HG02981 (cell line): ENCODE data around the gene SDHD.

Experiments used
- ATAC-seq: cut with Tn5 transposase; IDR thresholded peaks from one replicate; pipeline ENCODE4 v1.9.1; 2021; ENCODE audit warnings: mild to moderate bottlenecking, moderate library complexity; ENCODE audit not compliant: unreplicated experiment

The SDHD gene

GRCh38 chr11:112100462-112100861, 13.8 kb downstream of the SDHD start:
- no peak for ATAC-seq

- ATAC-seq = no peak
Measured at GRCh38 chr11:112103446-112103845, 16.8 kb downstream of the SDHD start.

- ATAC-seq = no peak
Measured at GRCh38 chr11:112106070-112106469, 19.4 kb downstream of the SDHD start.

DNA sequence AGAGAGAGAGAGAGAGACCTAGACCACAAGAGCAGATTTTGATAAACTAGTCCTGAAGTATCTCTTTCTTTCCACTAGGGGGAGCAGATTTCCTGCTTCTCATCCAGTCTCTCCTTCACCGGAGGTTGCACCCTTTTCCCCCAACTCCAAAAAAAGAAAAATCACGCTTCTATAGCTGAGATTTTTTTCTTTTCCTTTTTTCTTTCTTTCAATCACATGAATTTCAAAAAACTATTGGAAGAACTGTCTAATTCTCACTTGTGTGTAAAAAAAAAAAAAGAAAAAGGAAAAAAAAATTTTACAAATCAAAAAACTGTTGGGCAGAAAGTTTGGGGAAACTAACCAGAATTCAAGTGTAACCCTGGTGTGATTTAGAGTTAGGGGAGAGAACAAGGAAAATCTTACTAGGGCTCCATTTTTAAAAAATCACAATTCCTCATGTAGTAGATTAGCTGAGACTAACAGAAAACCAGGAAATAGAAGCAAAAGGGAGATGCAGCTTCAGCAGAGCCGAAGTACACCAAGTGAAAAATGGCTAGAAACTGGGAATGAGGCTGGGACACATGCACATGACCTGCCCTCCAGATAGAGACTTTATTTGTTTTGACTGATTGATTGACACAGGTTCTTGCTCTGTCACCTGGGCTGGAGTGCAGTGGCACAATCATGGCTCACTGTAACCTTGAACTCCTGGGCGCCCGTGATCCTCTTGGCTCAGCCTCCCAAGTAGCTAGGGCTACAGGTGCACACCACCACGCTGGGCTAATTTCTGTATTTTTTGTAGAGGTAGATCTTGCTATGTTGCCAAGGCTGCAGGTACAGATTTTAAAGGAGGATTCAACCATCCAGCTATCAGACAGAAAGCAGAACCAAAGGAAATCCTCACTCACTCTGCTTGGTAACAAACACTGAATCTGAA, 27.1 kb downstream of the SDHD start:
- no peak for ATAC-seq

DNA sequence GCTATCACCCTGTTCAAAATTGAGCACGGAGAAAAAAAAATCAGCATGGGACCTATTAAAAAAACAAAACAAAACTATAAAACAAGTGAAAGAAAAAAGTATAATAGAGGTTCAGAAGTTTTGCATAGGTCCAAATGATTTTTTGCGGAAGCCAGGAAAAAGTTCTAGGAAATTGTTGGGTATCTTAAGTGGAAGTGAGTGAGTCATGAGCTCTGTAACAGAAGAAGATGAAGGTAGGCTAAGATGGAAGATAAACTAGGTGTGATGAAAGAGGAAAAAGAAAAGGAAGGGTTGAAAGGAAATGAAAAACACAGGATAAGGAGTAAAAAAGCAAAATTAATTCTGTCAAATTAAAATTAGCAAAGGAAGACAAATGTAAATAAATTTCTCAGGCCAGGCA, 27.8 kb downstream of the SDHD start:
- no peak for ATAC-seq

DNA sequence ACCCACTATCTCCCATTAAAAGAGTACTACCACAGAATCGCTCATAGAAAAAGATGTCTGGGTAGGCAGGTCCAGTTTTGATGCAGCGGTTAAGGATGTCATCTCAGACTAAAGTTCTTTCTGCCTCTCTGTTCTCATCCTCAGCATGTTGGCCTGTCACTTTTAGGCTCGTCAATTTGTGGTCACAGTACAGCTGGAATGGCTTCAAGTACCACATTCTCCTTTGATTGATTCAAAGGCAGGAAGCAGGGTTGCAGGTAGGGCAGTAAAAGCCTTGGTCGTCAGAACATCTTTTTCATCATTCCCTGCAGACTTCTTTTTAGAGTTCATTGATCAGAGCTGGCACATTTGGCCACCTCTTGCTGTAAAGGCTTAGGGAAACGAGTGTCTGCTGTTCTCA, 28.7 kb downstream of the SDHD start:
- ATAC-seq = no peak

DNA sequence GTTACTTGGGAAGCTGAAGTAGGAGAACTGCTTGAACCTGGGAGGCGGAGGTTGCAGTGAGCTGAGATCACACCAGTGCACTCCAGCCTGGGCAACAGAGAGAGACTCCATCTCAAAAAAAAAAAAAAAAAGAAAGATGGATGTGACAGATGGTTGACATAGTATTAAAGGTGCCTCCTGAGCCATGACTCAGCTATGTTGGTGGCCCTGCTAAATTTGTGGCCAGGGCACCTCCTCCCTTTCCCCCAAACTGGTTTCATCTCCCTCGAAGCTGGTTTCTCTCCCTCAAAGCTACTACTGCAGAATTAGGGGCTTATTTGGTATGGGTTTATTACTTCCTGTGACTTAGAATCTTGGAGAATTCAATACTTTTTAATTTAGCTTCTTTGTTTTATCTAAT, 31.5 kb downstream of the SDHD start:
- ATAC-seq = no peak

DNA sequence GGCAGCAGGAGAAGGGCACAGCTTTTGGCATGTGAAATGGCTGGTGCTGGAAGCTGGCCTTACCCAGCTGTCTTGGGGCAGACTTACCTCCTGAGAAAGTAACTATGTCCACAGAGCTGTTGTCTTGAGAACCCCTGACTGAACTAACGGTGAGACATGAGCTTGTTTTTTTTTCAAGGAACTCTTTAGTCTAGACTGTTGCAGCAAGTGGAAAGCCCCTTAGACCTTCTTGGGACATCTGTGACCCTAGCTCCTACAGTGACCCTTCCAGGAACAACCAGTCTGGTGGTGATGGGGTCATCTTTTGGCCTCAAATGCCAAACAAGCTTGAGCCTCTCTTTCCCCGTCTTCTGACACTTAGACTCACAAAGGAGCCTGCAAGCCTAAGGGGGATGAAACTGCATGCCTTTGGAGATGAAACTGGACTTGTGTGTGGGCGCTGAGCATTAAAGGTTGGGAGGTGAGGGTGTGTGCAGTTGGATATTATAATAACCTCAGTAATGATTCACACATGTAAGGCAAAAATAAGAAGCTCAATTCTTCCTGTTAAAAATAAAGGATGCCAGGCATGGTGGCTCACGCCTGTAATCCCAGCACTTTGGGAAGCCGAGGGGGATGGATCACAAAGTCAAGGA, 35.4 kb downstream of the SDHD start:
- no peak for ATAC-seq

GRCh38 chr11:112123129-112123528, 36.5 kb downstream of the SDHD start:
- no peak for ATAC-seq

- no peak for ATAC-seq
Measured at GRCh38 chr11:112127056-112127455, 40.4 kb downstream of the SDHD start.

- no peak for ATAC-seq
Measured at GRCh38 chr11:112128483-112129121, 41.9 kb downstream of the SDHD start.

- no peak for ATAC-seq
Measured at GRCh38 chr11:112129656-112130055, 43.0 kb downstream of the SDHD start.

- ATAC-seq = no peak
Measured at GRCh38 chr11:112132737-112133136, 46.1 kb downstream of the SDHD start.

DNA sequence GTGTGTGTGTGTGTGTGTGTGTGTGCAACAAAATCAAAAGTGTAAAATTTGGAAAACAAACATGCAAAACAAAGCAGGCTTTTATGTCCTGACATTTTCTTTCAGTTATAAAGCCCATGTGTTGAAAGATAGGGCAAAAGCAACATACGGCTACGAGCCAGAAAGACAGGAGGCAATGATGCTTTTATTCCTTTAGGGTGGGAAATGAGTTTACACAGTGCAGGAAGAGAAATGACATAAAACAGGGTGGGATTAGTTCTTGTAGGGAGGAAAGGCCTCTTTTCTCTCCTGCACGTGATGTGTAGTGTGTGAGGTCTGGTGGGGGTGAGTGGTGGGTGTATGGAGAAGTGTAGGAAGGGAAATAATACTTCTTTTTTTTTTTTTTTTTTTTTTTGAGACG, 47.8 kb downstream of the SDHD start:
- ATAC-seq = no peak

DNA sequence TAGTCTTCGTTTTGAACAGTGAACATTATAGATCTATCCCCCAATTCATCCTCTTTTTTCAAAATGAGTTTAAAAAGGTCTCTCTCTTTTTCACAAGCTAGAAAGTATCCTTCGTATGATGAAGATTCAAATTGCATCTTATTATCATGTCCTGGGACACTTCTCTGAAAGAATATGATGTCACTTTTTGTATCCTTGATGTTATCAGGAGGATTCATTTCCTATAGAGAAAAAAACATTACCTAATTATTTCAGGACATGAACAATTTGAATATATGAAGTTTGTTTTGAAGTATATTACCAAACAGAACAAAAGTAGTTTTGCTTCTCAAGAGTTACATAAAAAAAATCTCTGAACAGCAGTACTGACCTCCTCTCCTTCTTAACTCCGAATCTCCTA, 56.9 kb downstream of the SDHD start:
- ATAC-seq = no peak
